Parathyroid adenoma (tissue), 2 donors: ENCODE data around the gene FARS2.

Source experiments
- H2AFZ ChIP-seq: fragments of 300-600 bp; sonication (generic); one replicate; pipeline ENCODE4 v1.7.0; 2017; ENCODE audit warnings: antibody characterized with exemption, mild to moderate bottlenecking
- H3K27ac ChIP-seq: fragments of 300-600 bp; sonication (generic); one replicate; pipeline ENCODE4 v1.7.0; 2017
- H3K27me3 ChIP-seq: fragments of 300-600 bp; sonication (generic); one replicate; pipeline ENCODE4 v1.7.0; 2017; ENCODE audit warnings: low read length; ENCODE audit not compliant: control insufficient read depth, insufficient read depth
- H3K36me3 ChIP-seq: fragments of 300-600 bp; sonication (generic); one replicate; pipeline ENCODE4 v1.7.0; 2017; ENCODE audit warnings: low read length; ENCODE audit not compliant: control insufficient read depth, insufficient read depth
- H3K4me1 ChIP-seq: fragments of 300-600 bp; sonication (generic); one replicate; pipeline ENCODE4 v1.7.0; 2017; ENCODE audit warnings: control low read depth
- H3K4me2 ChIP-seq: fragments of 300-600 bp; sonication (generic); one replicate; pipeline ENCODE4 v1.7.0; 2017; ENCODE audit warnings: low read length
- H3K4me3 ChIP-seq: fragments of 300-600 bp; sonication (generic); one replicate; pipeline ENCODE4 v1.7.0; 2017; ENCODE audit warnings: low read depth, low read length
- H3K79me2 ChIP-seq: fragments of 300-600 bp; sonication (generic); one replicate; pipeline ENCODE4 v1.7.0; 2017; ENCODE audit warnings: control low read depth
- H3K9ac ChIP-seq: fragments of 300-600 bp; sonication (generic); one replicate; pipeline ENCODE4 v1.7.0; 2017; ENCODE audit warnings: mild to moderate bottlenecking
- H3K9me3 ChIP-seq: fragments of 300-600 bp; sonication (generic); one replicate; pipeline ENCODE4 v1.7.0; 2017; ENCODE audit warnings: low read length; ENCODE audit not compliant: control insufficient read depth
- CTCF ChIP-seq: fragments of 300-600 bp; sonication (generic); IDR thresholded peaks from one replicate; pipeline ENCODE4 v1.7.0; 2017; ENCODE audit warnings: antibody characterized with exemption, mild to moderate bottlenecking
- donor health status: primary hyperparathyroidism.

Gene FARS2

GRCh38 chr6:5818959-5819358 lies 557.6 kb downstream of the FARS2 start:
- Histone ChIP-seq H3K36me3 (no peaks in the 10 kb centered on the region), H3K9ac (no peak overlapping the region), H3K4me3 (no peak overlapping the region), H3K4me2 (no peak overlapping the region), H3K27ac (no peak overlapping the region), H3K79me2 (no peaks in the 10 kb centered on the region), H2AFZ (no peak overlapping the region), H3K4me1 (no peaks in the 10 kb centered on the region), H3K27me3 (no peaks in the 10 kb centered on the region), H3K9me3 (no peaks in the 10 kb centered on the region)
- TF ChIP-seq CTCF, result no peak
